HG02870 (cell line): ENCODE results near the gene PCMT1.
"Not testable (repeated sequence)": the region's sequence is repeated elsewhere in the genome, so short reads cannot be mapped to it uniquely, and the experiment has no call there.

Source experiments
- ATAC-seq: cut with Tn5 transposase; IDR thresholded peaks from one replicate; pipeline ENCODE4 v1.9.1; 2021; ENCODE audit warnings: mild to moderate bottlenecking, moderate library complexity; ENCODE audit not compliant: unreplicated experiment

Gene PCMT1

DNA sequence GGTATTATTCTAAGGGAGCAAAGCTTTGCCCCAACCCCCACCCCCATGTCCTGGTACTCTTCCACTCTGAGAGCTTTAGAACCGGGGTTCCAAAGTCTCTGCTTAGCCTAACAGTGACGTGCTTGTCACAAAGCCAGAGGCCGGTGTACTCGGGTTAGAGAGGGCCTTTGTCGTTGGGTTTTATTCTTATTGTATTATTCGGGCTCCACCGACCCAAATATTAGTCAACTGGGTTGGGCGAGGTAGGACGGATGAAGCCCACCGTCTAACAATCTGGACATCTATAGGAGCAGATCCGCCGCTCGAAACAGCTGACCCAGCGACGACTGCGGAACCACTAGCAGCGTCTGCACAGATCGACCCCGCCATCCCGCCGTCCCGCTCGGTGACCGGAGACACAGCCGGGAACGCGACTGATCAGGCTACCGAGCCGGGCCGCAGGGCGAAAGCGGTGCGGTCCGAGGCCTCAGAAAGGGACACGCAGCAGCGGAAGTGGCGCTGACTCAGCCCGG, 403 bp upstream of the PCMT1 start:
- peak; percentile 6 for ATAC-seq

DNA sequence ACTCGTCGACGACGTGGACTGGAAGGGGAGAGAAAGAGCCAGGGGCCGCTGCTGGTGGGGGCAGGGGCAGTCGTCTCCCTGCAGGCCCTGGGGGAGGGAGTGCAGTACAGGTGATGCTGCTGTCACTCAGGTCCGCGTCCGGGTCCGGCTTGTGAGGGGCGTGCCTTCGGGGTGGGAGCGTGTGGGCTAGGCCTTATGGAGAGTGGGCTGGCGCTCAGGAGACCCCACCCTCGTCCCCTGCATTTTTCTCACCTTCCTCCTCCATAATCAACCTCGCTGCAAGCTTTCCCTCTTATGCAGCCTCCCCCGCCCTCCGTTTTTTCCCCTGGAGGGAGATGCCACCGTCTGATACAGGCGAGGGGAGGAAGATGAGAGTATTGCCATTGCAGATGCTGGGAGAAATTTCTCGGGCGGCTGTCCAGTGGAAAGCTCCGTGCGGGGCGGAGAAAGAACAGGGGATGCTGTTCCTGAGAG, 632 bp downstream of the PCMT1 start:
- peak; percentile 35 for ATAC-seq

DNA sequence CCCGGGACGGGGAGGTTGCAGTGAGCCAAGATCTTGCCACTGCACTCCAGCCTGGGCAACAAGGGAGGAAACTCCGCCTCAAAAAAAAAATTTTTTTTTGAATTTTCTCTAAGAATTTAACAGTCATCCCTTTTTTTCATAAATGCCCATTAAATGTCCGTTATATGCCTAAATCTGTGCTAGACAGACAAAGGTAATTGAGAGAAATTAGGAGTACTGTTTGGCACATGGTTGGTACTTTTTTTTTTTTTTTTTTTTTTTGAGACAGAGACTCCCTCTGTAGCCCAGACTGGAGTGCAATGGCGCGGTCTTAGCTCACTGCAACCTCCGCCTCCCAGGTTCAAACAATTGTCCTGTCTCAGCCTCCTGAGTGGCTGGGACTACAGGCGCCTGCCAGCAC, 1.7 kb downstream of the PCMT1 start:
- no peak for ATAC-seq

DNA sequence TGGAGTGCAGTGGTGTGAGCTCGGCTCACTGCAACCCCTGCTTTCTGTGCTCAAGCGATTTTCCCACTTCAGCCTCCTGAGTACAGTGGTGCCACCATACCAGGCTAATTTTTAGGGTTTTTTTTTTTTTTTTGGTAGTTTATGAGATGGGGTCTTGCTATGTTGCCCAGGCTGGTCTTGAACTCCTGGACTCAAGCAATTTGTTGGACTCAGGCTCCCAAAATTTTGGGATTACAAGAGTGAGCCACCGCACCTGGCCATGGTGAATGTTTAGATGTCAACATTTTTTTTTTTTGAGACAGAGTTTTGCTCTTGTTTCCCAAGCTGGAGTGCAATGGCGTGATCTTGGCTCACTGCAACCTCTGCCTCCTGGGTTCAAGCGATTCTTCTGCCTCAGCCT, 2.4 kb downstream of the PCMT1 start:
- ATAC-seq, result not testable (repeated sequence)

DNA sequence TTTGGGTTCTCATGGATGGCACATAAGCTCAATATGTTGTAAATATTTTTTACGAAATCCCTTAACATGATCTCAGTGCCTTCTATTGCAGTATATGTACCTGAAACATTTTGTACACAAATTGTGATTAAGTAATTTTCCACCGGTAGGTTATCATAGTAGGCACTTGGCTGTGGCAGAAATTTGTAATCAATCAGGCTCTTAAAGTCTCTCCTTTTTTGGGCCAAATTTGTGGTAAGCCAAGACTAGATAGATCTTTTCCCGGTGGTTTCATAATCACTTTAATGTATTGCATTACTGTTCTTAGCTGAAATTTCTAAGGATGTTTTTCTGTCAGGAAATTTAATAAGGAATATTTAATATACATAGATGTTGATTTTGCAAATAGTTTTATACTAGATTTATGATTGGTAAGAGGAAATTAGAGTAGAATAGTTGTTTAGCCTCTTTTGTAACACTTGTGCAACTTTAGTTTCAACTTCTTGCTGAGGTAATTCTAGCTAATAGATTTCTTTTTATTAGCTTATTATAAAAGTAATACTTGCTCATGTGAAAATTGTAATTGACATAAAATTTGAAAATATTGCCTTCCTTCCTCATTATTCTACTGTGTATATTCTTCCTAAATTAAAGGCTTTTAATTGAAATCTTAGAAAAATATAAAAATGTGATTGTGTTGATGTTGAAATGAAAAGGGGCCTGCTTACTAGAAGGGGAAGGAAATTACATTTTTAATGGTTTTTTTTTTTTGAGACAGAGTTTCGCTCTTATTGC, 3.2 kb downstream of the PCMT1 start:
- no peak for ATAC-seq

DNA sequence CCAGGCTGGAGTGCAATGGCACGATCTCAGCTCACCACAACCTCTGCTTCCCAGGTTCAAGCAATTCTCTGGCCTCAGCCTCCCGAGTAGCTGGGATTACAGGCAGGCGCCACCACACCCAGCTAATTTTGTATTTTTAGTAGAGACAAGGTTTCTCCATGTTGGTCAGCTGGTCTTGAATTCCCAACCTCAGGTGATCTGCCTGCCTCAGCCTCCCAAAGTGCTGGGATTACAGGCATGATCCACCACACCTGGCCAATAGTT, 3.8 kb downstream of the PCMT1 start:
- ATAC-seq, result not testable (repeated sequence)

DNA sequence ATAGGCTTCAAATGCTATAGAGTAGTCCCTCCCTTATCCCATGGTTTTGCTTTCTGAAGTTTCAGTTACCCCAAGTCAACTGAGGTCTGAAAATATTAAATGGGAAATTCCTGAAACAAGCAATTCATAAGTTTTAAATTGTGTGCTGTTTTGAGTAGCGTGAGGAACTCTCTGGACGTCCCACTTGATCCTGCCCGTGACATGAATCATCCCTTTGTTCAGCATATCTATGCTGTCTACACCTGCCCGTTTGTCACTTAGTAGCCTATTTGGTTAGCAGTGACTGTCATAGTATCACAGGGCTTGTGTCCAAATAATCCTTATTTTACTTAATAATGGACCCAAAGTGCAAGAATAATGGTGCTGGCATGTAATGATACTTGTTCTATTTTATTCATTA, 5.0 kb downstream of the PCMT1 start:
- ATAC-seq, result no peak

DNA sequence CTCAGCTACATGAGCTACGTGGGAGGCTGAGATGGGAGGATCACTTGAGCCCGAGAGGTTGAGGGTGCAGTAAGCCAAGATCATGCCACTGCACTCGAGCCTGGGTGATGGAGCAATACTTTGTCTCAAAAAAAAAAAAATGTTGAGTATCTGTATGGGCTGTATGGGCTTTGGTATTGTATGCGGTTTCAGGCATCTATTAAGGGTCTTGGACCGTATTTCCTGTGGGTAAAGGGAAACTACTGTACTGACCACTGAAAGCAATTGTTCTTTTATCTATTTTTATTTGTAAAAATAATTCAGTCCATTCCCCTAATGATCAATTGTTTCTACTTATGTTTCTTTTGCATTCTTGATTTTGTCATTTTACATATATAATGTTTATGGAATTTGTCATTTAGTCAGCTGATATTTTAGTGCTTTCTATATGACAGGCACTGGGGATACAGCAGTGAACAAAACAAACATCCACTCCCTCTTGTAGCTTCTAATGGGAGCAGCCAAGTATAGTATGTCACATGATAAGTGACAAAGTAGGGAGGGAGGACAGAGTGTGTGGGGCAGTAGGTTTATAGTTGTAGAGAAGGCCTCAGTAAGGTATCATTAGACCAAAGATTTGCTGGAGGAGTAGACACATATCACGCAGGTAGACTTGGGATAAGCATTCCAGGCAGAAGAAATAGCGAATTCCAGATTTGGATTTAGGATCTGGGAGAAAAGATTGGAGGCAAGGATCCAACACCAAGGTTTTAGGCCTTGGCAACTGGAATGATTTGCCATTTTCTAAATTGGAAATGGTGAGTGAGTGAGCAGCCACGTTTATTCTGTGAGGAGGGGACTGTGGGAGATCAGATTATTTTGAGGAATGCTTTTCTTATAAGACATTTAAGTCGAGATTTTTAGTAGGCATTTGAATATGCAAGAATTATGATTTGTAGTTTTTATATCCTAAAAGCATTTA, 6.0 kb downstream of the PCMT1 start:
- ATAC-seq, result peak; percentile 70

DNA sequence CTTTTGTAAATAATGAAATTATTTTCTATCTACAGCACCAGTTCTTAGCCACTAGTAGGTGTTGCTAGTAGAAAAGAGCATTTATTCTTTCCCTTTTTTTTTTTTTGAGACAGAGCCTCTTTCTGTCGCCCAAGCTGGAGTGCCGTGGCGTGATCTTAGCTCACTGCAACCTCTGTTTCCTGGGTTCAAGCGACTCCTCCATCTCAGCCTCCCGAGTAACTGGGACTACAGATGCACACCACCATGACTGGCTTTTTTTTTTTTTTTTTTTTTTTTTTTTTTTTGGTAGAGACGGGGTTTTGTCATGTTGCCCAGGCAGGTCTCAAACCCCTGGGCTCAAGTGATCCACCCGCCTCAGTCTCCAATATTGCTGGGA, 6.7 kb downstream of the PCMT1 start:
- ATAC-seq, result no peak

DNA sequence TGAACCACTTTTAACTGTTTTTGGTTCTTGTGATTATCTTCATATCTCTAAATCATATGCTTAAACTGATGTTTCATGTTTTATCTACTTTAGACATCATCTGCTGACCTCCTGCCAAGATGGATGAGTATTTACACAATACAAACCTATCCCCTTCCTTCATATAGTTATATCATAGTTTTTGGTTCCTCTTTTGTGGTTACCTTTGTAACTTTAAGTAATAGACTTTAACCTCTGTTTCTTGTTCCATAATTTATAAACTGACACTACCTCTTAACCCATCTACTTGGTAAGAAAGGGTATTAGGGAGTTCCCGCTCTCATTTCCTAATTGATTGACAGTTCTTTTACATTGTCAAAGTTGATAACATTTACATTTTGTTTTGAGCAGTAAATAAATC, 11.9 kb downstream of the PCMT1 start:
- ATAC-seq, result peak; percentile 96

DNA sequence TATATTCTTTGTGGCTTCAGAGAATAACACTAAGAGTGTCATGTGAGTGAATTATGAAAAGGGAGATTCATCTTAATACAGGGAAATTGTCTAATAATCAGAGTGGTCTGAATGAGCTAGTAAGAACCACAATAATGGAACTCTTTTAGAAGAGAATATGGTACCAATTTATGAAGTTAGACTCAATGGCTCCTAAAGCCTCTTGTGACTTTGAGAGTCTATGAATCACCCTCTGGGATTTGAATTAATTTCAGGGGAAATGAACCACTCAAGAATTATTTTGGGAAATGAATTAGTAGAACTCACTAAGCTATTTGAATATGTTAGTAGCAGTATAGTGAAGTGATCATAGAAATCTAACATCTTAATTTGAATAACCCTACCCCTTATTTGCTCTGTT, 14.3 kb downstream of the PCMT1 start:
- ATAC-seq, result no peak

DNA sequence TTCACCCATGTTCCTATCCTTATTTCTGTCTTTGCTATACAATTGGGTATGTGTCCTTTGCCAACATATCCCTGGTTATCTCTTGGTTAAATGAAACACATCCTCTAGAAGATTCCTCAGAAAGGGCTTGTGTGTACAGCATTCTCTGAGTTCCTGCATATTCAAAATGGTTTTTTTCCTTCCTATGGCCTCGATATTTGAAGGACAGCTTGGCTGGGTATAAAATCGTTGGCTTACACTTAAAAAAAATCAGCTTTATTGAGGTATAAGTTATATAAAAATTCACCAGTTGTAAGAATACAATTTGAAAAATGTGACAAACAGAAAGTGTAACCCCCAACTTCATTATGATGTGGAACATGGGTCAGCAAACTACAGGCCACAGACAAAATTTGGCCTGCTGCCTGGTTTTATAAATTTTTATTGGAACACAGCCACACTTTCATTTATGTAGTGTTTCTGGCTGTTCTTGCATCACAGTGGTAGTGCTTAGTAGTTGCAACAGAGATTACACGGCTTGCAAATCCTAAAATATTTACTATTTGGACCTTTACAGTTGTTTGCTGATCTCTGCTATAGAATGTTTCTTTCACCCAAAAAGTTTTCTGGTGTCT, 16.7 kb downstream of the PCMT1 start:
- ATAC-seq, result no peak

DNA sequence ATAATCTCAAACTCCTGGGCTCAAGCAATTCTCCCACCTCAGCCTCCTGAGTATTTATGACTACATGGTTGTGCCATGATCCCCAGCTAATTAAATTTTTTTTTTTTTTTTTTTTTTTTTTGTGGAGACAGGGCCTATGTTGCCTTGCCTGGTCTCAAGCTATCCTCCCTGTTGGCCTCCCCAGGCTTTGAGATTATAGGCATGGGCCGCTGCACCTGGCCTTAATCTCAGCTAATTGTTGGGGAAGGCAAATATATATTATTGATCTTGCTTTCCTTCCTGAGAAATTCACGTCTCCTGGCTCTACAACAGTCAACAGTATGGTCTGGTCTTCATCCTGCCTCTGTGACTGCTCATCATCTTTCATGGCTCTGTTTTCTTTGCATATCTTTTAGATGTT, 20.1 kb downstream of the PCMT1 start:
- ATAC-seq, result no peak

DNA sequence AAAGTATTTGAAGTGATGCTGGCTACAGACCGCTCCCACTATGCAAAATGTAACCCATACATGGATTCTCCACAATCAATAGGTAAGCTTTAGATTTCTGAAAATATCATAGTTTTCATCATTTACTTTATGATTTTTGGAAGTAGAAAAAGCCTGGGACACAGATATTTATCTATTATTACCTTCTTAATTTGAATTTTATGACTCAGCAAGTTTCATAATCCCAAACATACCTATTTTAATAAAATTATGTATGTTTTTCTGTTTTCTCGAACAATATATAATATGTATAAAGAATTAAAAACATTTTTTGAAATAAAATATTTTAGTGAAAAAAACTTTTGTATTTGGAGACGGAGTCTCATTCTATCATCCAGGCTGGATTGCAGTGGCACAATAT, 21.6 kb downstream of the PCMT1 start:
- no peak for ATAC-seq

DNA sequence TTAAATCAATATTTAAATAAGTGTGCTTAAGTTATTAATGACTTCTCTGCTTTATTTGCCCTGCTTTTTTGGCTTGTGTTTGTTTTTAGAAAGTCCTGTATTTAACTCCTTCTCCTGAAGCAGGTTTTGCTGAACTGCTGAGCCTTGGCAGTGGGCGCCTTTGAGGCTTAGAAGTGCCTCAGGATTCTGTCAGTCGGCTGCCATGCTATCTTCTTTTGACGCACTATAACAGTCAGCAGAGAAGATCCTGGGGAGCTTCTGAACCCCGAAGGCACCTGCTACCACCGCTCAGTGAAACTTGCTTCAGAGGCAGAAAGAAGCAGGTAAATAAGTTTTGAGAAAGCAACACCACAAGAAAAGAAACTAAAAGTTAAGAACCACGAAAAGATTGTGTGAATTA, 22.4 kb downstream of the PCMT1 start:
- ATAC-seq, result no peak

DNA sequence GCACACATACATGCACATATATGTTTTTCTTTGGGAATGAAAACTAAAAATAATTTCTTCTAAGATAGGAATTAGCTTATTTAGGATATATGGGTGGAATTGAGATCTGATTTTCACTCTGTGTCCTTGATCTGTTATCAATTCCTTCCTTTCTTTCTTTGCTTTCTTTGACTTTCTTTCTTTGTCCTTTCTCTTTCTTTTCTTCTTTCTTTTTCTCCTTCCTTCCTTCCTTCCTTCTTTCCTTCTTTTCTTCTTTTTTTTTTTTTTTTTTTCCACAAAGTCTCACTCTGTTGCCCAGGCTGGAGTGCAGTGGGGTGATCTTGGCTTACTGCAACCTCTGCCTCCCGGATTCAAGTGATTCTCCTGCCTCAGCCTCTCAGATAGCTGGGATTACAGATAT, 28.1 kb downstream of the PCMT1 start:
- ATAC-seq, result no peak

DNA sequence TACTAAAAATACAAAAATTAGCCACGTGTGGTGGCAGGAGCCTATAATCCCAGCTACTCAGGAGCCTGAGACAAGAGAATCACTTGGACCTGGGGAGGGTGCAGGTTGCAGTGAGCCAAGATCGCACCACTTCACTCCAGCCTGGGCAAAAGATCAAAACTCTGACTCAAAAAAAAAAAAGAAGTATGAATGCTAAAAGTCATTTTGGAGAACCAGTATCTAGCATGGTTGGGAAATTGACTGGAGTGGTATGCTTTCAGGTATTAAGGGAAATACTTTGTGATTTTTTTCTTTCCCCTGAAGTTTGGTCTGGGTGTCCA, 30.1 kb downstream of the PCMT1 start:
- no peak for ATAC-seq

DNA sequence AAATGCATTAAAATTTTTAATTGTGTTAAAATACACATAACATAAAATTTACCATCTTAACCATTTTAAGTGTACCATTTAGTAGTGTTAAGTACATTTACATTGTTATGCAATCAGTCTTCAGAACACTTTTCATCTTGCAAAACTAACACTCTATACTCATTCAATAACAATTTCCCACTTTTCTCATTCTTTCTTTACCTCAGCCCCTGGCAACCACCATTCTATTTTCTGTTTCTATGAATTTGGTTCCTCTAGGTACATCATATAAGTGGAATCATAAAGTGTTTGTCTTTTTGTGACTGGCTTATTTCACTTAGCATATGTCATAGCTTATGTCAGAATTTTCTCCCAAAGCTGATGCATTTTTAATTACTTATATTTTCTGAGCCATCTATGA, 32.2 kb downstream of the PCMT1 start:
- no peak for ATAC-seq

DNA sequence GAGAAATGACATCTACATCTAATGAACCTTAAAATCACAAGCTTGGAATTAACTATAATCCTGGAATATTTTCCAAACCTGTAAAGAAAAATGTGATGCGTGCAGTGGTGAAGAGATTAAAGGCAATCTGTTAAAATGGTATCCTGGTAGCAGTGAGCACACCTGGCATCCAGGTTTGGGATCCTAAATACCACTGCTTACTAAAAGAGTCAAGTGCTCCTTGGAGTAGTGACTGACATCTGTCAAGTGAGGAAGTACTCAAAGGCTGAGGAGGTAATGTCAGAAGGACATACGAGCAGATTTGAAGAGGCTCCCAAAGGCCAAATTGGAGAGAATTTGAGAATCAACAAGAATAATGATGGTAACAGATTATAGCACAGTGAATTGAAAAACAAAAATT, 32.8 kb downstream of the PCMT1 start:
- ATAC-seq, result no peak

DNA sequence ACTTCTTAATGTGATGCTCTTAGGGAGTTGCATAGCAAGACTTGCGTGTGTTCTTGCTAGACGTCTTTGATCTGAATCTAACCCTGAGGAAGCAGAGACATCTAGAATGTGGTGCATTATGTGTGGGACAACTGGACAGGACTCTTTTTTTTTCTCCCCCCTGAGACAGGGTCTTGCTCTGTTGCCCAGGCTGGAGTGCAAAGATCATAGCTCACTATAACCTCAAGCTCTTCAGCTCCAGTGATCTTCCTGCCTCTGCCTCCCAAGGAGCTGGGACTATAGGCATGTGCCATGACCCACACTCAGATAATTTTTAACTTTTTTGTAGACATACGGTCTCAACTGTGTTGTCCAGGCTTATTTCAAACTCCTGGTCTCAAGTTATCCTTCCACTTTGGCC, 34.0 kb downstream of the PCMT1 start:
- no peak for ATAC-seq

DNA sequence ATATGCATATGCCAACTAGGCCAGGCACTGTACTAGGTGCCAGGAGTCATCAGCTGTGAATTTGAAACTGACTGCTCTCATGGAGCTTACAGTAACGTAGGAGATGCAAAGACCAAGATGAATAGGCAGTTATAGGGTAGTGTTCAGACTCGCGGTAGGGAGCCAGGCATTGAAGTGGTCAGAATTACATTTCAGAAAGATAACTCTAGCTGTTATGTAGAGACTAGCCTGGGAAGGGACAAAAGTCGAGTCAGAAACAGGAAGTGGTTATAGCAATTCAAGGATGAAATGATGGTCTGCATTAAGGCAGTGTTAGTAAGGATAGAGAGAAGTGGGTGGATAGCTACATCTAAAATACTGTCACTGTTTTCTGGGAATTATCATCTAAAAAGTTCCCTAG, 56.6 kb downstream of the PCMT1 start:
- ATAC-seq, result no peak

DNA sequence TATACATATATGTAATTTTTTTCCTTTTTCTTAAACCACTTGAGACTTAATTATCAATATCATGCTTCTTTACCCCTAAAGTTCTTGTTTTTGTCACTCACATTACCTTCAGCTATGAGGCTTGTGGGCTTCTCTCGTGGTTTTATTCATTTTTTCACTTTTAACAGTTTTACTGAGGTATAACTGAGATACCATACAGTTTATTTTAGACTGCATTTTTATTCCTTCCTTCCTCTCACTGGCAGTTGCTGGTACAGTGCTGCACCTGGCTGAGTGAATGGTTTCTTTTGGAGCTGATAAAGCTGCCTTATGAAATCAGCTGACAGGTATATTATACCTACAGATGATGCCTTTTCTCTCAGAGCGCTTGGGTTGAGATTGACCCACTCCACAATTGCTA, 60.3 kb downstream of the PCMT1 start:
- no peak for ATAC-seq
